ENCODE data around the gene TAC3.
"Not testable (repeated sequence)": the region's sequence is repeated elsewhere in the genome, so short reads cannot be mapped to it uniquely, and the experiment has no call there.

TAC3 gene

GRCh38 chr12:56980941-56981530, 35.3 kb downstream of the TAC3 start:
- no peaks in the 10 kb centered on the region for H3K4me1 ChIP-seq (ENCODE audit: control insufficient read depth in 1 of 2, insufficient read depth in 1 of 2, low read depth in 1 of 2, low read length in 1 of 2)
- TF ChIP-seq CTCF (IDR thresholded peaks at IDR 0.05): no peak
- no peaks in the 10 kb centered on the region for H3K36me3 ChIP-seq
- no peak overlapping the region for H3K4me3 ChIP-seq (ENCODE audit: low read depth in 1 of 2, low read length in 1 of 2)
- no peak overlapping the region for H3K27ac ChIP-seq
- H3K9me3 ChIP-seq: no peaks in the 10 kb centered on the region
- H3K27me3 ChIP-seq: no peaks in the 10 kb centered on the region

- Histone ChIP-seq H3K27ac (no peak overlapping the region), H3K4me3 (ENCODE audit: low read depth in 1 of 2, low read length in 1 of 2) (no peak overlapping the region)
These were observed 36.1 kb downstream of the TAC3 start for GRCh38 chr12:56980268-56980667.

GRCh38 chr12:56979628-56980027, 36.7 kb downstream of the TAC3 start:
- no peaks in the 10 kb centered on the region for H3K4me1 ChIP-seq (ENCODE audit: control insufficient read depth in 1 of 2, insufficient read depth in 1 of 2, low read depth in 1 of 2, low read length in 1 of 2)
- H3K27ac ChIP-seq: no peak overlapping the region
- H3K36me3 ChIP-seq: no peaks in the 10 kb centered on the region
- H3K27me3 ChIP-seq: no peaks in the 10 kb centered on the region
- H3K9me3 ChIP-seq: no peaks in the 10 kb centered on the region
- no peak overlapping the region for H3K4me3 ChIP-seq (ENCODE audit: low read depth in 1 of 2, low read length in 1 of 2)
- TF ChIP-seq CTCF (IDR thresholded peaks at IDR 0.05): no peak

More at GRCh38 chr12:56980268-56980667, 36.1 kb downstream of the TAC3 start:
- Histone ChIP-seq H3K36me3 (no peaks in the 10 kb centered on the region), H3K27me3 (no peaks in the 10 kb centered on the region), H3K9me3 (no peaks in the 10 kb centered on the region), H3K4me1 (ENCODE audit: control insufficient read depth in 1 of 2, insufficient read depth in 1 of 2, low read depth in 1 of 2, low read length in 1 of 2) (no peaks in the 10 kb centered on the region)
- no peak for TF ChIP-seq CTCF (IDR thresholded peaks at IDR 0.05)

GRCh38 chr12:56978397-56979138, 37.8 kb downstream of the TAC3 start:
- H3K9me3 ChIP-seq: no peaks in the 10 kb centered on the region
- no peak overlapping the region for H3K4me3 ChIP-seq (ENCODE audit: low read depth in 1 of 2, low read length in 1 of 2)
- H3K27ac ChIP-seq: no peak overlapping the region
- no peaks in the 10 kb centered on the region for H3K4me1 ChIP-seq (ENCODE audit: control insufficient read depth in 1 of 2, insufficient read depth in 1 of 2, low read depth in 1 of 2, low read length in 1 of 2)
- no peaks in the 10 kb centered on the region for H3K27me3 ChIP-seq
- no peak for TF ChIP-seq CTCF (IDR thresholded peaks at IDR 0.05)
- no peaks in the 10 kb centered on the region for H3K36me3 ChIP-seq

- H3K4me1 ChIP-seq (ENCODE audit: control insufficient read depth in 1 of 2, insufficient read depth in 1 of 2, low read depth in 1 of 2, low read length in 1 of 2); H3K27ac ChIP-seq; H3K27me3 ChIP-seq; H3K9me3 ChIP-seq; H3K36me3 ChIP-seq; H3K4me3 ChIP-seq (ENCODE audit: low read depth in 1 of 2, low read length in 1 of 2): not testable (repeated sequence)
These were observed 39.0 kb downstream of the TAC3 start for GRCh38 chr12:56977361-56977760.

- not testable (repeated sequence) for H3K9me3 ChIP-seq; H3K36me3 ChIP-seq; H3K27me3 ChIP-seq; H3K27ac ChIP-seq; H3K4me3 ChIP-seq (ENCODE audit: low read depth in 1 of 2, low read length in 1 of 2); H3K4me1 ChIP-seq (ENCODE audit: control insufficient read depth in 1 of 2, insufficient read depth in 1 of 2, low read depth in 1 of 2, low read length in 1 of 2)
These were observed 42.1 kb downstream of the TAC3 start for GRCh38 chr12:56974224-56974623.

GRCh38 chr12:56968910-56969309, 47.4 kb downstream of the TAC3 start:
- H3K9me3 ChIP-seq; H3K4me1 ChIP-seq (ENCODE audit: control insufficient read depth in 1 of 2, insufficient read depth in 1 of 2, low read depth in 1 of 2, low read length in 1 of 2); H3K36me3 ChIP-seq; H3K4me3 ChIP-seq (ENCODE audit: low read depth in 1 of 2, low read length in 1 of 2); H3K27ac ChIP-seq; H3K27me3 ChIP-seq: not testable (repeated sequence)

- H3K27me3 ChIP-seq; H3K4me3 ChIP-seq (ENCODE audit: low read depth in 1 of 2, low read length in 1 of 2); H3K27ac ChIP-seq; H3K36me3 ChIP-seq; H3K4me1 ChIP-seq (ENCODE audit: control insufficient read depth in 1 of 2, insufficient read depth in 1 of 2, low read depth in 1 of 2, low read length in 1 of 2); H3K9me3 ChIP-seq: not testable (repeated sequence)
These were observed 50.2 kb downstream of the TAC3 start for GRCh38 chr12:56965997-56966642.

- H3K36me3 ChIP-seq; H3K27ac ChIP-seq; H3K27me3 ChIP-seq; H3K4me3 ChIP-seq (ENCODE audit: low read depth in 1 of 2, low read length in 1 of 2); H3K4me1 ChIP-seq (ENCODE audit: control insufficient read depth in 1 of 2, insufficient read depth in 1 of 2, low read depth in 1 of 2, low read length in 1 of 2); H3K9me3 ChIP-seq: not testable (repeated sequence)
These were observed 51.2 kb downstream of the TAC3 start for GRCh38 chr12:56965124-56965523.

- not testable (repeated sequence) for H3K36me3 ChIP-seq; H3K27ac ChIP-seq; H3K4me3 ChIP-seq (ENCODE audit: low read depth in 1 of 2, low read length in 1 of 2); H3K4me1 ChIP-seq (ENCODE audit: control insufficient read depth in 1 of 2, insufficient read depth in 1 of 2, low read depth in 1 of 2, low read length in 1 of 2); H3K27me3 ChIP-seq; H3K9me3 ChIP-seq
These were observed 52.8 kb downstream of the TAC3 start for GRCh38 chr12:56963557-56963956.
